Right atrium auricular region (tissue), 2 donors: ENCODE measurements around the gene CTDSPL. TPM values are rescaled to one million over a fixed set of nuclear protein-coding genes. Genes with fewer than 3 reads are reported as not detected.
A peak's percentile ranks its signal among the peaks of the same experiment; 100 is the strongest.

Experiments used
- DNase-seq: peaks from one replicate; pipeline ENCODE4 v3.0.0-alpha.2; 2019; ENCODE audit warnings: low spot score
- H3K27ac ChIP-seq, 2 donors: fragments of 200-600 bp; sonication (generic); 1 replicate in 1 of 2; 2 replicates in 1 of 2; pipeline ENCODE4 v1.5.1; 2016 to 2019
- H3K27me3 ChIP-seq, 2 donors: fragments of 200-600 bp; sonication (generic); one replicate each; pipeline versions ENCODE4 v1.5.1 to v1.6.0; 2017 to 2019
- H3K36me3 ChIP-seq: fragments of 200-600 bp; sonication (generic); one replicate; pipeline ENCODE4 v1.5.1; 2016
- H3K4me1 ChIP-seq, 2 donors: fragments of 200-600 bp; sonication (generic); one replicate each; pipeline versions ENCODE4 v1.5.1 to v1.6.0; 2017 to 2019
- H3K4me3 ChIP-seq, 2 donors: fragments of 200-600 bp; sonication (generic); 1 replicate in 1 of 2; 2 replicates in 1 of 2; pipeline ENCODE4 v1.5.1; 2017 to 2019; ENCODE audit warnings: mild to moderate bottlenecking in 1 of 2, moderate library complexity in 1 of 2
- H3K9me3 ChIP-seq, 2 donors: fragments of 200-600 bp; sonication (generic); one replicate each; pipeline ENCODE4 v1.5.1; 2019
- CTCF ChIP-seq, 2 donors: fragments of 200-600 bp; sonication (generic); IDR thresholded peaks; one replicate each; pipeline ENCODE4 v1.5.1; 2019; ENCODE audit warnings: antibody characterized with exemption in 2 of 2
- total RNA-seq, 2 donors: library from RNA; depleted of rRNA; stranded (reverse); fragments of >200 nt; gene quantifications; one replicate each; pipeline ENCODE4 v1.1.0, GENCODE V29; 2016

CTDSPL gene
- total RNA-seq, 2 donors from 2014 or later, result 35.1 to 58.4 TPM

DNA sequence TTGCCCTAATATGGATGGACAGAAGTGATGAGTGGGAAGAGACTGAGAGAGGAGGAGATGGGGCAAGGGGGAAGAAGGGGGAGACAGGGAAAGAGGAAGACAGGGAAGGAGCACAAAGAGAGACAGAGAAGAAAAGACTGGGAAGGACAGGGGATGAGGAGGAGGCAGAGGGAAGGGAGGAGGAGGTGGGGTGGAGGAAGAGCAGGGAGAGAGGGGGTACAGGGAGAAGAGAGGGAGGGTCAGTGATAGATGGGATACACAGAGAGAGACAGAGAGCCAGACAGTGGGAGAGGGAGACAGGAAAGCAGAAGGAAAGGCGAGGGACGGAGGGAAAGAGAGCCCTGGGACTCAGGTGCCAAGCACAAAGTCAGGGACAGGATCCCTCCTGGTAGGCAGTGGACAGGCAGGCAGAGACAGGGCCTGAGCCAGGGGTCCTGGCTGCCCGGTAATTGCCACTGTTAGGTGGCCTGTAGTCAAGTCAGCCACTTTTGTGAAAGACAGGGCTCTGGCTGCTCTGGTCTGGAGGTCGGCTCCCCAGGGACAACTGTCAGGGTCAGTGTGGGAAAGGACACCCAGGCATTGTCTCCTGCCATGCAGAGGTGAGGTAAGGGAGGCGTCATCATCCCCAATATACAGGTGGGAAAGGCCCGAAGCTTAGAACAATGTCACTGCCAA lies 138.7 kb downstream of the CTDSPL start:
- Histone ChIP-seq H3K36me3 (no peaks in the 10 kb centered on the region), H3K27ac (no peak overlapping the region), H3K4me3 (no peak overlapping the region), H3K4me1 (peaks cover 0 to 32% of the 10 kb centered on the region in 2 donors), H3K9me3 (no peaks in the 10 kb centered on the region), H3K27me3 (no peaks in the 10 kb centered on the region)
- no peak for DNase-seq
- TF ChIP-seq CTCF (IDR thresholded peaks at IDR 0.05), result no peak

DNA sequence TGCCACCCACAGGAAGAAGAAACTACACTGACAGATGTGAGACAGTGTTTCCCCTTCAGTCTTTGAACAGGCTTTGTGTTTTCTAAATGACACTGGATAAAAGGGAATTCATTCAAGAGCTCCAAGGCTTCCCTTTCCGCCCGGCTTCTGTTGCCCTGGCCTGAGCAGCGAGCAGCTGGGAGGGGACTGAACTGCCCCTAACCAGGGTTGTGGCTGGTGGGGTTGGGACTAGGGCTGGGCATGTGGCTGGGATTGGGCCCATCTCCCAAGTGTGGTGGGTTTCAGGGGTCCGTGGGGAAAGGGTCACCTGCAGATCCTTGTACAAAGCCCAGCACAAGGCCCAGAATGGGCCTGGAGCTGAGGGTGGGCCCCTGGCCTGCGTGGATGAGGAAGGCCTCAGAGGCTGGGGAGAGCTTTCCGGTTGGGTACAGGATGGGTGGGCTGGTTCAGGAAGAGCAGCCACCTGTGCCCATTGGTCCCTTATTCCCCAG lies 139.3 kb downstream of the CTDSPL start:
- TF ChIP-seq CTCF (IDR thresholded peaks at IDR 0.05), result no peak
- DNase-seq, result no peak

GRCh38 chr3:38001456-38002081 lies 139.9 kb downstream of the CTDSPL start:
- no peak for TF ChIP-seq CTCF (IDR thresholded peaks at IDR 0.05)
- Histone ChIP-seq H3K36me3 (no peaks in the 10 kb centered on the region), H3K27me3 (no peaks in the 10 kb centered on the region), H3K4me1 (peaks cover 0 to 32% of the 10 kb centered on the region in 2 donors), H3K4me3 (no peak overlapping the region), H3K9me3 (no peaks in the 10 kb centered on the region), H3K27ac (no peak overlapping the region)
- no peak for DNase-seq

More for the DNA sequence above, 139.3 kb downstream of the CTDSPL start:
- no peak overlapping the region for H3K27ac ChIP-seq
- no peaks in the 10 kb centered on the region for H3K27me3 ChIP-seq
- H3K9me3 ChIP-seq, result no peaks in the 10 kb centered on the region
- no peak overlapping the region for H3K4me3 ChIP-seq
- H3K36me3 ChIP-seq, result no peaks in the 10 kb centered on the region
- peaks cover 0 to 32% of the 10 kb centered on the region in 2 donors for H3K4me1 ChIP-seq

DNA sequence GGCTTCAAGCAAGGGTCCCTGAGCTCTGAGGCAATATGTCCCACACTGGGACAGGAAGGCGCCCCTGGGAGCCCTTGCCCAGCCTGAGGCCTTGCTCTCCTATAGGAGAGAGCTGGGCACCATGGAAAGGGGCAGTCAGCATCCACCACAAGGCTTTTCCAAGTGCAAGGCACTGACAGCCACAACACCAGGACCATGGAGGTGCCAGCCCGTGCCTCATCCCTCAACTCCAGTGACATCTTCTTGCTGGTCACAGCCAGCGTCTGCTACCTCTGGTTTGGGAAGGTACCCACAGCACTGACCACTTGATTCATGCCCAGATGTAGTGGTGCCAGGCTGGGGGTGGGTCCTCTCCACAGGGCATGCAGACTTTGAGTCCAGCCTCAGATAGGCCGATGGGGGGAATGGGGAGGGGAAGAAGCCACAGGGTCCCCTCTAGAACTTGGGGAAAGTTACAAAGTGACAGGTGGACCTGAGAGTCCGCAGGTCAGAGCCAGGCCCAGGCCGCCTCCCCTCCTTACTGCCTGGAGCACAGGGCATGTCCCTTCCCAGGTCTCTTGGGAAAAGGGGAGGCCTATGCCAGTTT lies 140.7 kb downstream of the CTDSPL start:
- H3K36me3 ChIP-seq, result peaks cover under 1% of the 10 kb centered on the region
- H3K27me3 ChIP-seq, result no peaks in the 10 kb centered on the region
- no peak for TF ChIP-seq CTCF (IDR thresholded peaks at IDR 0.05)
- H3K9me3 ChIP-seq, result no peaks in the 10 kb centered on the region
- DNase-seq, result no peak
- no peak overlapping the region for H3K4me3 ChIP-seq
- H3K4me1 ChIP-seq, result peaks cover 0 to 32% of the 10 kb centered on the region in 2 donors
- H3K27ac ChIP-seq, result peak overlapping the region in 1 of 2 donors; percentile 74

GRCh38 chr3:38002940-38003339 lies 141.3 kb downstream of the CTDSPL start:
- peak overlapping the region in 1 of 2 donors; percentile 74 for H3K27ac ChIP-seq

More at GRCh38 chr3:38002940-38003339, 141.3 kb downstream of the CTDSPL start:
- H3K27me3 ChIP-seq, result no peaks in the 10 kb centered on the region
- H3K9me3 ChIP-seq, result no peaks in the 10 kb centered on the region
- peaks cover 6% of the 10 kb centered on the region for H3K36me3 ChIP-seq
- no peak overlapping the region for H3K4me3 ChIP-seq
- H3K4me1 ChIP-seq, result peaks cover 0 to 27% of the 10 kb centered on the region in 2 donors
- no peak for TF ChIP-seq CTCF (IDR thresholded peaks at IDR 0.05)
- no peak for DNase-seq
